CD4-positive, alpha-beta T cell (primary cell): ENCODE data around the gene HMCN2. TPM values are rescaled to one million over a fixed set of nuclear protein-coding genes. Genes with fewer than 3 reads are reported as not detected.

ENCODE experiments used
- ATAC-seq: fragments of 200-7000 bp; cut with Tn5 transposase; one replicate; pipeline ENCODE4 v1.10.0; 2022; ENCODE audit warnings: mild to moderate bottlenecking; ENCODE audit not compliant: poor library complexity
- CTCF ChIA-PET: fragments of 350-600 bp; sonication (Branson Sonifier 250); formaldehyde crosslinking; loops from one replicate; lab custom pipeline; 2021; ENCODE audit warnings: antibody characterized with exemption, inconsistent platforms; lab: Charles Lee
- POLR2A ChIA-PET: fragments of 350-600 bp; sonication (Branson Sonifier 250); formaldehyde crosslinking; loops from one replicate; lab custom pipeline; 2021; ENCODE audit warnings: antibody characterized with exemption, inconsistent platforms; lab: Charles Lee
- DNase-seq, 14 experiments: peaks; one replicate each; pipeline ENCODE4 v3.0.0-alpha.2; 2013 to 2020; ENCODE audit warnings: mixed read lengths in 2 of 14
- H3K27ac ChIP-seq, 2 donors: one replicate each; pipeline versions ENCODE4 v1.5.1 to v1.7.0; 2013; ENCODE audit warnings: low read length in 2 of 2, low read depth in 1 of 2, mild to moderate bottlenecking in 1 of 2
- H3K27me3 ChIP-seq, 2 experiments: 1 replicate in 1 of 2; 2 replicates in 1 of 2; pipeline versions ENCODE4 v1.6.1 to v1.7.0; 2013; ENCODE audit warnings: low read length in 2 of 2, control low read depth in 1 of 2, mild to moderate bottlenecking in 1 of 2, moderate library complexity in 1 of 2; ENCODE audit not compliant: insufficient read depth in 2 of 2, control insufficient read depth in 1 of 2
- H3K36me3 ChIP-seq: one replicate; pipeline ENCODE4 v1.6.1; 2013; ENCODE audit warnings: low read length, control low read depth; ENCODE audit not compliant: insufficient read depth
- H3K4me1 ChIP-seq: one replicate; pipeline ENCODE4 v1.6.1; 2013; ENCODE audit warnings: low read length, control low read depth; ENCODE audit not compliant: insufficient read depth
- H3K4me3 ChIP-seq: one replicate; pipeline ENCODE4 v1.5.1; 2013; ENCODE audit warnings: mild to moderate bottlenecking, low read length, moderate library complexity
- H3K9me3 ChIP-seq, 2 experiments: 1 replicate in 1 of 2; 2 replicates in 1 of 2; pipeline versions ENCODE4 v1.6.1 to v1.7.0; 2013; ENCODE audit warnings: low read length in 2 of 2, mild to moderate bottlenecking in 2 of 2, control low read depth in 1 of 2, moderate library complexity in 1 of 2; ENCODE audit not compliant: control insufficient read depth in 1 of 2, insufficient read depth in 1 of 2
- H3K27ac Mint-ChIP-seq: one replicate; pipeline ENCODE4 v1.8.0; 2020; ENCODE audit warnings: mixed read lengths
- H3K27me3 Mint-ChIP-seq: one replicate; pipeline ENCODE4 v1.8.0; 2021; ENCODE audit warnings: mixed read lengths
- H3K36me3 Mint-ChIP-seq: one replicate; pipeline ENCODE4 v1.8.0; 2021; ENCODE audit warnings: low read depth, mixed read lengths
- H3K4me1 Mint-ChIP-seq: one replicate; pipeline ENCODE4 v1.8.0; 2021; ENCODE audit warnings: low read depth, mixed read lengths
- H3K4me3 Mint-ChIP-seq: one replicate; pipeline ENCODE4 v1.8.0; 2020; ENCODE audit warnings: mild to moderate bottlenecking, mixed read lengths
- H3K9me3 Mint-ChIP-seq: one replicate; pipeline ENCODE4 v1.8.0; 2020; ENCODE audit warnings: mixed read lengths
- intact Hi-C, 2 experiments: fragments of 100-400 bp; cut with DNase I in 1 of 2; cut with micrococcal nuclease in 1 of 2; formaldehyde crosslinking; loops; one replicate each; pipeline versions ENCODE4 v1.15.1 to v1.9.0; 2023 to 2025; cut with DNase I, micrococcal nuclease
- total RNA-seq, 174 experiments: library from RNA in 2 of 174; stranded (reverse) in 2 of 174; gene quantifications; one replicate each; pipeline ENCODE4 v1.2.3 and lab custom pipeline; 2021 to 2026
- TF ChIP-seq, protein P1 (sequence below): fragments of 200-600 bp; IDR thresholded peaks from one replicate; pipeline ENCODE4 v1.8.0; 2022; ENCODE audit warnings: antibody characterized with exemption, mild to moderate bottlenecking

The HMCN2 gene
- total RNA-seq, 2 experiments from 2014 or later = not detected

GRCh38 chr9:130341128-130341527 is 75.6 kb downstream of the HMCN2 start:
- H3K27me3 ChIP-seq = peaks cover 6 to 8% of the 10 kb centered on the region in 2 experiments
- CTCF ChIA-PET = no interaction called here
- TF ChIP-seq, protein P1, sequence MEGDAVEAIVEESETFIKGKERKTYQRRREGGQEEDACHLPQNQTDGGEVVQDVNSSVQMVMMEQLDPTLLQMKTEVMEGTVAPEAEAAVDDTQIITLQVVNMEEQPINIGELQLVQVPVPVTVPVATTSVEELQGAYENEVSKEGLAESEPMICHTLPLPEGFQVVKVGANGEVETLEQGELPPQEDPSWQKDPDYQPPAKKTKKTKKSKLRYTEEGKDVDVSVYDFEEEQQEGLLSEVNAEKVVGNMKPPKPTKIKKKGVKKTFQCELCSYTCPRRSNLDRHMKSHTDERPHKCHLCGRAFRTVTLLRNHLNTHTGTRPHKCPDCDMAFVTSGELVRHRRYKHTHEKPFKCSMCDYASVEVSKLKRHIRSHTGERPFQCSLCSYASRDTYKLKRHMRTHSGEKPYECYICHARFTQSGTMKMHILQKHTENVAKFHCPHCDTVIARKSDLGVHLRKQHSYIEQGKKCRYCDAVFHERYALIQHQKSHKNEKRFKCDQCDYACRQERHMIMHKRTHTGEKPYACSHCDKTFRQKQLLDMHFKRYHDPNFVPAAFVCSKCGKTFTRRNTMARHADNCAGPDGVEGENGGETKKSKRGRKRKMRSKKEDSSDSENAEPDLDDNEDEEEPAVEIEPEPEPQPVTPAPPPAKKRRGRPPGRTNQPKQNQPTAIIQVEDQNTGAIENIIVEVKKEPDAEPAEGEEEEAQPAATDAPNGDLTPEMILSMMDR = no peak
- no peak overlapping the region for H3K27ac ChIP-seq
- H3K9me3 Mint-ChIP-seq = no peaks in the 10 kb centered on the region
- no peaks in the 10 kb centered on the region for H3K36me3 ChIP-seq
- no peaks in the 10 kb centered on the region for H3K27me3 Mint-ChIP-seq
- no peak overlapping the region for H3K27ac Mint-ChIP-seq
- no peak for DNase-seq
- no peak overlapping the region for H3K4me3 ChIP-seq
- no peaks in the 10 kb centered on the region for H3K4me1 ChIP-seq
- H3K9me3 ChIP-seq = peaks cover 0 to 11% of the 10 kb centered on the region in 2 experiments
- intact Hi-C loops = loop anchor here (5.0 kb wide), 1 partner anchor 234 kb away; no protein-coding TSS in a partner anchor
- no peaks in the 10 kb centered on the region for H3K4me1 Mint-ChIP-seq
- no peak overlapping the region for H3K4me3 Mint-ChIP-seq
- ATAC-seq = no peak
- POLR2A ChIA-PET = no interaction called here
- no peaks in the 10 kb centered on the region for H3K36me3 Mint-ChIP-seq

- POLR2A ChIA-PET = no interaction called here
- no peaks in the 10 kb centered on the region for H3K27me3 Mint-ChIP-seq
- Histone ChIP-seq H3K27me3 (peaks cover 5 to 6% of the 10 kb centered on the region in 2 experiments), H3K4me1 (no peaks in the 10 kb centered on the region), H3K4me3 (no peak overlapping the region), H3K36me3 (no peaks in the 10 kb centered on the region), H3K9me3 (peaks cover 0 to 11% of the 10 kb centered on the region in 2 experiments), H3K27ac (no peak overlapping the region)
- DNase-seq = no peak
- intact Hi-C loops = loop anchor here (5.0 kb wide), 1 partner anchor 235 kb away; no protein-coding TSS in a partner anchor
- ATAC-seq = no peak
- no peak overlapping the region for H3K27ac Mint-ChIP-seq
- no peaks in the 10 kb centered on the region for H3K9me3 Mint-ChIP-seq
- H3K4me1 Mint-ChIP-seq = no peaks in the 10 kb centered on the region
- TF ChIP-seq, protein P1 = no peak
- CTCF ChIA-PET = no interaction called here
- no peaks in the 10 kb centered on the region for H3K36me3 Mint-ChIP-seq
- no peak overlapping the region for H3K4me3 Mint-ChIP-seq
Observed at GRCh38 chr9:130341839-130342713, 76.5 kb downstream of the HMCN2 start.

DNA sequence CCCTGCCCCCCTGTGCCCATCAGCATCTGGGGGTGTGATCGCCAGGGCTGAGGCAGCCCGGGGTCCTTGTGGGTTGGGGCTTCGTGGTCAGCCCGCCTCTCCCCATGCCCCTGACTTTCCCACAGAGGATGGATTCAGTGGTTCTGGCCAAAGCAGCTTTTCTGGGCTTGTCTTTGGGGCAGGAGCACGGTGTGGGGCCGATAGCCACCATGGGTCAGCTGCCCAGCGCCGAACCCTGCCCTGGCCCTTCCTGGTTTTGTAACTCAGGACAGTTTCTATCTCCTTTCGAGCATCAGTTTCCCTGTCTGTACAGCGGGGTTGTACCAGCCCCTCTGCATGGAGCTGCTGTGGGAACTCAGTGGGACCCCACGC is 77.1 kb downstream of the HMCN2 start:
- Mint-ChIP-seq H3K9me3 (no peaks in the 10 kb centered on the region), H3K27ac (no peak overlapping the region), H3K36me3 (no peaks in the 10 kb centered on the region), H3K4me1 (no peaks in the 10 kb centered on the region), H3K4me3 (no peak overlapping the region), H3K27me3 (no peaks in the 10 kb centered on the region)
- intact Hi-C loops = loop anchor here (5.0 kb wide), 1 partner anchor 235 kb away; no protein-coding TSS in a partner anchor
- no peak overlapping the region for H3K27ac ChIP-seq
- POLR2A ChIA-PET = no interaction called here
- no peak for ATAC-seq
- peaks cover 4 to 6% of the 10 kb centered on the region in 2 experiments for H3K27me3 ChIP-seq
- no peaks in the 10 kb centered on the region for H3K36me3 ChIP-seq
- TF ChIP-seq, protein P1 = no peak
- CTCF ChIA-PET = no interaction called here
- H3K9me3 ChIP-seq = peaks cover 0 to 11% of the 10 kb centered on the region in 2 experiments
- no peaks in the 10 kb centered on the region for H3K4me1 ChIP-seq
- H3K4me3 ChIP-seq = no peak overlapping the region
- DNase-seq = no peak
